ENCODE data around the gene ELOVL6.
A peak's percentile ranks its signal among the peaks of the same experiment; 100 is the strongest.

Gene ELOVL6

GRCh38 chr4:110002326-110002725, 196.1 kb downstream of the ELOVL6 start:
- in situ Hi-C loops (cut with HindIII; ENCODE audit: low sequenced_read_pairs), result no loop called here
- no peak for DNase-seq (ENCODE audit: low read depth, low spot score)
- no peak for TF ChIP-seq CTCF (IDR thresholded peaks at IDR 0.05; ENCODE audit: low read depth, low read length)
- H3K4me3 ChIP-seq (ENCODE audit: low read depth, low read length), result no peak overlapping the region

- in situ Hi-C loops (cut with HindIII; ENCODE audit: low sequenced_read_pairs), result no loop called here
- no peak for TF ChIP-seq CTCF (IDR thresholded peaks at IDR 0.05; ENCODE audit: low read depth, low read length)
- no peak for DNase-seq (ENCODE audit: low read depth, low spot score)
- no peak overlapping the region for H3K4me3 ChIP-seq (ENCODE audit: low read depth, low read length)
Observed at GRCh38 chr4:109999585-109999912, 198.9 kb downstream of the ELOVL6 start.

GRCh38 chr4:109998867-109999584, 199.4 kb downstream of the ELOVL6 start:
- TF ChIP-seq CTCF (IDR thresholded peaks at IDR 0.05; ENCODE audit: low read depth, low read length), result peak; percentile 70
- no peak overlapping the region for H3K4me3 ChIP-seq (ENCODE audit: low read depth, low read length)
- DNase-seq (ENCODE audit: low read depth, low spot score), result peak; percentile 65
- in situ Hi-C loops (cut with HindIII; ENCODE audit: low sequenced_read_pairs), result no loop called here

- in situ Hi-C loops (cut with HindIII; ENCODE audit: low sequenced_read_pairs), result no loop called here
- TF ChIP-seq CTCF (IDR thresholded peaks at IDR 0.05; ENCODE audit: low read depth, low read length), result no peak
- no peak for DNase-seq (ENCODE audit: low read depth, low spot score)
- no peak overlapping the region for H3K4me3 ChIP-seq (ENCODE audit: low read depth, low read length)
Observed at GRCh38 chr4:109996526-109996925, 201.9 kb downstream of the ELOVL6 start.
